ENCODE data around the gene PCDH20.

Gene PCDH20, protein sequence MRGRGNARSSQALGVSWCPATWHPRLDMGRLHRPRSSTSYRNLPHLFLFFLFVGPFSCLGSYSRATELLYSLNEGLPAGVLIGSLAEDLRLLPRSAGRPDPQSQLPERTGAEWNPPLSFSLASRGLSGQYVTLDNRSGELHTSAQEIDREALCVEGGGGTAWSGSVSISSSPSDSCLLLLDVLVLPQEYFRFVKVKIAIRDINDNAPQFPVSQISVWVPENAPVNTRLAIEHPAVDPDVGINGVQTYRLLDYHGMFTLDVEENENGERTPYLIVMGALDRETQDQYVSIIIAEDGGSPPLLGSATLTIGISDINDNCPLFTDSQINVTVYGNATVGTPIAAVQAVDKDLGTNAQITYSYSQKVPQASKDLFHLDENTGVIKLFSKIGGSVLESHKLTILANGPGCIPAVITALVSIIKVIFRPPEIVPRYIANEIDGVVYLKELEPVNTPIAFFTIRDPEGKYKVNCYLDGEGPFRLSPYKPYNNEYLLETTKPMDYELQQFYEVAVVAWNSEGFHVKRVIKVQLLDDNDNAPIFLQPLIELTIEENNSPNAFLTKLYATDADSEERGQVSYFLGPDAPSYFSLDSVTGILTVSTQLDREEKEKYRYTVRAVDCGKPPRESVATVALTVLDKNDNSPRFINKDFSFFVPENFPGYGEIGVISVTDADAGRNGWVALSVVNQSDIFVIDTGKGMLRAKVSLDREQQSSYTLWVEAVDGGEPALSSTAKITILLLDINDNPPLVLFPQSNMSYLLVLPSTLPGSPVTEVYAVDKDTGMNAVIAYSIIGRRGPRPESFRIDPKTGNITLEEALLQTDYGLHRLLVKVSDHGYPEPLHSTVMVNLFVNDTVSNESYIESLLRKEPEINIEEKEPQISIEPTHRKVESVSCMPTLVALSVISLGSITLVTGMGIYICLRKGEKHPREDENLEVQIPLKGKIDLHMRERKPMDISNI

DNA sequence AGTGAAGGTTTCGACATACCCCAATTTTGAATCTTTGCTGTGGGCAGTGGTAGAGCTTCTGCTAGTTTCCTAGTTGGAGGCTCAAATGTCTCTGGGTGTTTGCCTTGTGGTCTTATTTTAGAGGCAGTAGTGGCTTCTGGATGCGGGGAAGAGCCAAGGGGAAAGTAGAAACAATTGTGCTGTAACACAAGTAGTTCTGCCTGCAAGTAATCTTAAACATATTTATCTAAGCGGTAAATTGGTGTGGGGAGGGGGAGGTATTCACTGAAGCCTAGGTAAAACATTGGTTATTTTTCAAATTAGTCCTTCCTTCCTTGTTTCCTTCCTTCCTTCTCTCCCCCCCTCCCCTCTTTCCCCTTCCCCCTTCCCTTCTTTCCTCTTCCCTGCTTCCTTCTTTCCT is at the start of gene PCDH20:
TSS of gene PCDH20 (minus strand) at position 101 of the 400 bp plus-strand sequence. CDS start 691 bp downstream, outside the sequence.
- no peak within 1 kb of the TSS for H3K27ac ChIP-seq
- H3K4me1 ChIP-seq, result no peaks in the 10 kb centered on the region
- H3K79me2 ChIP-seq, result no peaks in the 10 kb centered on the region
- H3K4me3 ChIP-seq (ENCODE audit: low read depth, low read length), result peak within 1 kb of the TSS; percentile 40
- H3K9ac ChIP-seq, result no peak within 1 kb of the TSS
- no peaks in the 10 kb centered on the region for H3K9me3 ChIP-seq (ENCODE audit: control insufficient read depth, low read length)
- H3K4me2 ChIP-seq (ENCODE audit: low read length), result peak within 1 kb of the TSS; percentile 75
- TF ChIP-seq, protein P1, sequence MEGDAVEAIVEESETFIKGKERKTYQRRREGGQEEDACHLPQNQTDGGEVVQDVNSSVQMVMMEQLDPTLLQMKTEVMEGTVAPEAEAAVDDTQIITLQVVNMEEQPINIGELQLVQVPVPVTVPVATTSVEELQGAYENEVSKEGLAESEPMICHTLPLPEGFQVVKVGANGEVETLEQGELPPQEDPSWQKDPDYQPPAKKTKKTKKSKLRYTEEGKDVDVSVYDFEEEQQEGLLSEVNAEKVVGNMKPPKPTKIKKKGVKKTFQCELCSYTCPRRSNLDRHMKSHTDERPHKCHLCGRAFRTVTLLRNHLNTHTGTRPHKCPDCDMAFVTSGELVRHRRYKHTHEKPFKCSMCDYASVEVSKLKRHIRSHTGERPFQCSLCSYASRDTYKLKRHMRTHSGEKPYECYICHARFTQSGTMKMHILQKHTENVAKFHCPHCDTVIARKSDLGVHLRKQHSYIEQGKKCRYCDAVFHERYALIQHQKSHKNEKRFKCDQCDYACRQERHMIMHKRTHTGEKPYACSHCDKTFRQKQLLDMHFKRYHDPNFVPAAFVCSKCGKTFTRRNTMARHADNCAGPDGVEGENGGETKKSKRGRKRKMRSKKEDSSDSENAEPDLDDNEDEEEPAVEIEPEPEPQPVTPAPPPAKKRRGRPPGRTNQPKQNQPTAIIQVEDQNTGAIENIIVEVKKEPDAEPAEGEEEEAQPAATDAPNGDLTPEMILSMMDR (IDR thresholded peaks at IDR 0.05), result no peak
- no peak within 1 kb of the TSS for H2AFZ ChIP-seq
- no peaks in the 10 kb centered on the region for H3K27me3 ChIP-seq (ENCODE audit: control insufficient read depth, insufficient read depth, low read length)
- H3K36me3 ChIP-seq (ENCODE audit: control insufficient read depth, insufficient read depth, low read length), result no peaks in the 10 kb centered on the region

DNA sequence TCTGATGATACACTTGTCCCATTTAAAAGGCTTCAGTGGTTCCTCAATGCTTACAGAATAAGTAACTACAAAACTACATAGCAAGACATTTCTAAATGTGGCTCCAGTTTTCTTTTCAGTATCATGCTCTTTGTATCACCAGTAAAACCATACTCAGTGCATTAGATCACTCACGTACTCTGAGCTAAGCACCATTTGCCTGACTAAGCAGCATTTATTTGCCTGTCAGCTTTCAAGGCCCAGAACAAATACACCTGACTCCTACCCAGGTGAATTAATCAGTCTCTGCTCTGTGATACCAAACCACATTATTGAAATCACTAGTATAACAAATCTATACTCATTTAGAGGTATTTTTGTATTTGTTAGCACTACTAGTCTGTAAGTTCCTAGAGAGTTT is 47.4 kb upstream of the PCDH20 start:
- TF ChIP-seq, protein P1 (IDR thresholded peaks at IDR 0.05), result no peak
- no peak overlapping the region for H3K4me2 ChIP-seq (ENCODE audit: low read length)
- H3K36me3 ChIP-seq (ENCODE audit: control insufficient read depth, insufficient read depth, low read length), result no peaks in the 10 kb centered on the region
- no peaks in the 10 kb centered on the region for H3K27me3 ChIP-seq (ENCODE audit: control insufficient read depth, insufficient read depth, low read length)
- H3K27ac ChIP-seq, result no peak overlapping the region
- H3K4me3 ChIP-seq (ENCODE audit: low read depth, low read length), result no peak overlapping the region
- no peak overlapping the region for H3K9ac ChIP-seq
- H2AFZ ChIP-seq, result no peak overlapping the region
- H3K9me3 ChIP-seq (ENCODE audit: control insufficient read depth, low read length), result no peaks in the 10 kb centered on the region
- no peaks in the 10 kb centered on the region for H3K79me2 ChIP-seq
- H3K4me1 ChIP-seq, result no peaks in the 10 kb centered on the region

DNA sequence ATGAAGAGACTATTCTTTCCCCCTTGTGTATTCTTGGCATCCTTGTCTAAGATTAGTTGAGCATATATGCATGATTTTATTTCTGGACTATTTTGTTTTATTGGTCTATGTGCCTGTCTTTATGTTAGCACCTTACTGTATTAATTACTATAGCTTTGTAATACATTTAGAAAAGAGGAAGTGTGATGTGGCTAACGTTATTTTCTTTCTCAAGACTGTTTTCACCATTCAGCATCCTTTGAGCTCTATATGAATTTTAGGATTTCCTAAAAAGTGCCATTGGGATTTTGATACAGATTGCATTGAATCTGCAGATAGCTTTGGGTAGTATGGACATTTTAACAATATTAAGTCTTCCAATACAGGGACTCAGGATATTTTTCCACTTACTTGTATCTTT is 37.5 kb upstream of the PCDH20 start:
- H3K27ac ChIP-seq, result no peak overlapping the region
- no peak overlapping the region for H2AFZ ChIP-seq
- TF ChIP-seq, protein P1 (IDR thresholded peaks at IDR 0.05), result no peak

DNA sequence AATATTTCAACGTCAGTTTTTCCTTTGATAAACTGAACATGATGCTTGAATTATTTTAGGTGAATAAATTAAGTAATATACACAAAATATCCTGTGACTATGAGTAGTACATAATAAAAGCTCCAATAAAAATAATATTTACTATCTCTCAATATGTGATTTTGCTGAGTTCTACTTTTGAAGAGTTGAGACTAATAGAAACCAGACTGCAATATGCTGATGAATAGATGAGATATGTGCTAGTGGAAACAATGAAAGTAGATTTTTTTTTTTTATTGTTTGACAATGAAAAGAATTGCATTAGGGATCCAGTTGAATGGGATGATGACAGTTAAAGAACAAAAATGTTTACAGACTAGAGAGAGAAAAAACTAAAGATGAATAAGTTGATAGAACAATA is 16.4 kb upstream of the PCDH20 start:
- no peak overlapping the region for H3K27ac ChIP-seq
- H2AFZ ChIP-seq, result no peak overlapping the region
- H3K27me3 ChIP-seq (ENCODE audit: control insufficient read depth, insufficient read depth, low read length), result no peaks in the 10 kb centered on the region
- H3K4me3 ChIP-seq (ENCODE audit: low read depth, low read length), result no peak overlapping the region
- H3K4me1 ChIP-seq, result no peaks in the 10 kb centered on the region
- TF ChIP-seq, protein P1 (IDR thresholded peaks at IDR 0.05), result no peak
- no peaks in the 10 kb centered on the region for H3K36me3 ChIP-seq (ENCODE audit: control insufficient read depth, insufficient read depth, low read length)
- no peaks in the 10 kb centered on the region for H3K79me2 ChIP-seq
- no peak overlapping the region for H3K9ac ChIP-seq
- no peaks in the 10 kb centered on the region for H3K9me3 ChIP-seq (ENCODE audit: control insufficient read depth, low read length)
- no peak overlapping the region for H3K4me2 ChIP-seq (ENCODE audit: low read length)

More for the DNA sequence above, 37.5 kb upstream of the PCDH20 start:
- Histone ChIP-seq H3K9ac (no peak overlapping the region), H3K4me3 (ENCODE audit: low read depth, low read length) (no peak overlapping the region), H3K36me3 (ENCODE audit: control insufficient read depth, insufficient read depth, low read length) (no peaks in the 10 kb centered on the region), H3K27me3 (ENCODE audit: control insufficient read depth, insufficient read depth, low read length) (no peaks in the 10 kb centered on the region), H3K9me3 (ENCODE audit: control insufficient read depth, low read length) (peaks cover 3% of the 10 kb centered on the region), H3K4me2 (ENCODE audit: low read length) (no peak overlapping the region), H3K4me1 (no peaks in the 10 kb centered on the region), H3K79me2 (no peaks in the 10 kb centered on the region)

Data from parathyroid adenoma (tissue), 2 donors.